ENCODE data around the gene BABAM2.

BABAM2 gene

GRCh38 chr2:28178946-28179345, 288.4 kb downstream of the BABAM2 start:
- no peak overlapping the region for H3K27ac ChIP-seq
- no peak for TF ChIP-seq CTCF (conservative IDR thresholded peaks at IDR 0.05)

GRCh38 chr2:28181801-28182200, 291.3 kb downstream of the BABAM2 start:
- TF ChIP-seq CTCF (conservative IDR thresholded peaks at IDR 0.05): no peak
- no peak overlapping the region for H3K27ac ChIP-seq

GRCh38 chr2:28182348-28182747, 291.8 kb downstream of the BABAM2 start:
- no peak overlapping the region for H3K27ac ChIP-seq

GRCh38 chr2:28185153-28185552, 294.6 kb downstream of the BABAM2 start:
- TF ChIP-seq CTCF (conservative IDR thresholded peaks at IDR 0.05): no peak
- H3K27ac ChIP-seq: no peak overlapping the region

More at GRCh38 chr2:28182348-28182747, 291.8 kb downstream of the BABAM2 start:
- no peak for TF ChIP-seq CTCF (conservative IDR thresholded peaks at IDR 0.05)

GRCh38 chr2:28185891-28186290, 295.4 kb downstream of the BABAM2 start:
- no peak overlapping the region for H3K27ac ChIP-seq
- TF ChIP-seq CTCF (conservative IDR thresholded peaks at IDR 0.05): no peak

- no peak for TF ChIP-seq CTCF (conservative IDR thresholded peaks at IDR 0.05)
- H3K27ac ChIP-seq: no peak overlapping the region
Measured at GRCh38 chr2:28187186-28187585, 296.7 kb downstream of the BABAM2 start.

- H3K27ac ChIP-seq: no peak overlapping the region
- no peak for TF ChIP-seq CTCF (conservative IDR thresholded peaks at IDR 0.05)
Measured at GRCh38 chr2:28188436-28188835, 297.9 kb downstream of the BABAM2 start.

Data from VCaP (cell line).